ENCODE data around the gene FAM229B. TPM values are rescaled to one million over a fixed set of nuclear protein-coding genes. Genes with fewer than 3 reads are reported as not detected.
A peak's percentile ranks its signal among the peaks of the same experiment; 100 is the strongest.

FAM229B gene
- total and polyA plus RNA-seq, 10 donors: 1.9 to 7.9 (median 4.4) TPM

GRCh38 chr6:112081569-112081968, 5.8 kb upstream of the FAM229B start:
- intact Hi-C loops (cut with DNase I; ENCODE audit: low total_unique reads): no loop called here
- H3K9me3 ChIP-seq: no peaks in the 10 kb centered on the region
- no peaks in the 10 kb centered on the region for H3K27me3 ChIP-seq (replicated peaks in 1 of 7)
- no peak overlapping the region for H3K4me3 ChIP-seq
- WGBS, 5 donors: 91 to 95% (median 93%) methylated on average over 4 of the region's 4 CpGs
- H3K27ac ChIP-seq: no peak overlapping the region
- no peak for DNase-seq
- peaks cover 5 to 15% (median 10%) of the 10 kb centered on the region in 6 donors for H3K4me1 ChIP-seq
- H3K36me3 ChIP-seq: peaks cover 0 to 75% (median 27%) of the 10 kb centered on the region in 6 donors
- TF ChIP-seq CTCF (IDR thresholded peaks at IDR 0.05 in 8 of 11, conservative IDR thresholded peaks at IDR 0.05 in 3 of 11) (no peak), POLR2A (IDR thresholded peaks at IDR 0.05) (no peak), POLR2AphosphoS5 (IDR thresholded peaks at IDR 0.05) (no peak)

- no peak for DNase-seq
- peaks cover 5 to 27% (median 19%) of the 10 kb centered on the region in 6 donors for H3K4me1 ChIP-seq
- no peak overlapping the region for H3K27ac ChIP-seq
- H3K9me3 ChIP-seq: no peaks in the 10 kb centered on the region
- intact Hi-C loops (cut with DNase I; ENCODE audit: low total_unique reads): no loop called here
- no peak overlapping the region for H3K4me3 ChIP-seq
- H3K27me3 ChIP-seq (replicated peaks in 1 of 7): no peaks in the 10 kb centered on the region
- 82 to 95% (median 88%) methylated on average over 8 of the region's 8 CpGs for WGBS, 5 donors
- TF ChIP-seq POLR2AphosphoS5 (IDR thresholded peaks at IDR 0.05): no peak
- no peak for TF ChIP-seq CTCF (IDR thresholded peaks at IDR 0.05 in 8 of 11, conservative IDR thresholded peaks at IDR 0.05 in 3 of 11)
- TF ChIP-seq POLR2A (IDR thresholded peaks at IDR 0.05): no peak
- H3K36me3 ChIP-seq: peaks cover 0 to 36% (median 8%) of the 10 kb centered on the region in 6 donors
These were observed 1.9 kb upstream of the FAM229B start for GRCh38 chr6:112085286-112086065.

GRCh38 chr6:112086744-112087135, 651 bp upstream of the FAM229B start:
- Histone ChIP-seq H3K27ac (peak overlapping the region; percentile 72 to 91 (median 86)), H3K4me3 (peak overlapping the region; percentile 68 to 89 (median 82)), H3K9me3 (no peaks in the 10 kb centered on the region), H3K4me1 (peaks cover 5 to 27% (median 19%) of the 10 kb centered on the region in 6 donors), H3K27me3 (replicated peaks in 1 of 7) (no peaks in the 10 kb centered on the region), H3K36me3 (peaks cover 0 to 26% (median 4%) of the 10 kb centered on the region in 6 donors)
- intact Hi-C loops (cut with DNase I; ENCODE audit: low total_unique reads): no loop called here
- WGBS, 5 donors: 0 to 1% (median 0%) methylated on average over 8 of the region's 8 CpGs
- TF ChIP-seq CTCF (IDR thresholded peaks at IDR 0.05 in 8 of 11, conservative IDR thresholded peaks at IDR 0.05 in 3 of 11) (peak in 2 of 11 experiments; percentile 29), POLR2AphosphoS5 (IDR thresholded peaks at IDR 0.05) (no peak), POLR2A (IDR thresholded peaks at IDR 0.05) (no peak)
- no peak for DNase-seq

- 25 to 30% (median 26%) methylated on average over 7 of the region's 7 CpGs for WGBS, 5 donors
- H3K9me3 ChIP-seq: no peaks in the 10 kb centered on the region
- intact Hi-C loops (cut with DNase I; ENCODE audit: low total_unique reads): no loop called here
- H3K4me3 ChIP-seq: peak overlapping the region; percentile 68 to 89 (median 82)
- TF ChIP-seq CTCF (IDR thresholded peaks at IDR 0.05 in 8 of 11, conservative IDR thresholded peaks at IDR 0.05 in 3 of 11) (no peak), POLR2AphosphoS5 (IDR thresholded peaks at IDR 0.05) (no peak), POLR2A (IDR thresholded peaks at IDR 0.05) (no peak)
- peaks cover 0 to 24% (median 4%) of the 10 kb centered on the region in 6 donors for H3K36me3 ChIP-seq
- H3K4me1 ChIP-seq: peaks cover 5 to 27% (median 19%) of the 10 kb centered on the region in 6 donors
- DNase-seq: no peak
- peak overlapping the region in 7 of 8 donors; percentile 85 to 91 (median 87) for H3K27ac ChIP-seq
- H3K27me3 ChIP-seq (replicated peaks in 1 of 7): no peaks in the 10 kb centered on the region
These were observed 525 bp downstream of the FAM229B start for GRCh38 chr6:112087916-112088315.

All from spleen (tissue), 11 donors.